H9 (cell line): ENCODE data around the gene CDH15. TPM values are rescaled to one million over a fixed set of nuclear protein-coding genes. Genes with fewer than 3 reads are reported as not detected.

Experiments used
- DNase-seq: peaks from one replicate; pipeline ENCODE4 v3.0.0-alpha.2; 2017
- H2AFZ ChIP-seq: one replicate; pipeline ENCODE4 v1.6.1; 2013; ENCODE audit warnings: mild to moderate bottlenecking, low read length, control low read depth, moderate library complexity
- H2AK5ac ChIP-seq: 2 replicates; pipeline ENCODE4 v1.6.1; 2013; ENCODE audit warnings: low read length, control low read depth, mixed read lengths; ENCODE audit not compliant: insufficient read length
- H2BK120ac ChIP-seq: one replicate; pipeline ENCODE4 v1.6.1; 2013; ENCODE audit warnings: low read depth, mild to moderate bottlenecking, low read length, control low read depth, inconsistent platforms; ENCODE audit not compliant: poor library complexity, severe bottlenecking
- H2BK12ac ChIP-seq: 2 replicates; pipeline ENCODE4 v1.6.1; 2013; ENCODE audit warnings: low read length, control low read depth, mixed read lengths, low read depth; ENCODE audit not compliant: insufficient read length
- H2BK15ac ChIP-seq: 2 replicates; pipeline ENCODE4 v1.6.1; 2013; ENCODE audit warnings: low read depth, low read length, control low read depth
- H2BK20ac ChIP-seq: one replicate; pipeline ENCODE4 v1.6.1; 2013; ENCODE audit warnings: low read depth, mild to moderate bottlenecking, low read length, control low read depth, inconsistent platforms; ENCODE audit not compliant: poor library complexity, severe bottlenecking
- H2BK5ac ChIP-seq: 2 replicates; pipeline ENCODE4 v1.6.1; 2013; ENCODE audit warnings: low read length, control low read depth, mixed read lengths; ENCODE audit not compliant: insufficient read length
- H3K14ac ChIP-seq: 2 replicates; pipeline ENCODE4 v1.6.1; 2013; ENCODE audit warnings: low read length, control low read depth; ENCODE audit not compliant: insufficient read depth
- H3K18ac ChIP-seq: 2 replicates; pipeline ENCODE4 v1.6.1; 2013; ENCODE audit warnings: low read depth, mild to moderate bottlenecking, mixed read lengths, low read length, control low read depth; ENCODE audit not compliant: insufficient read length
- H3K23ac ChIP-seq: 2 replicates; pipeline ENCODE4 v1.6.1; 2013; ENCODE audit warnings: low read length, control low read depth, mixed read lengths, low read depth; ENCODE audit not compliant: insufficient read length
- H3K23me2 ChIP-seq: 2 replicates; pipeline ENCODE4 v1.6.1; 2013; ENCODE audit warnings: low read depth, mild to moderate bottlenecking, mixed read lengths, low read length, control low read depth; ENCODE audit not compliant: insufficient read length, poor library complexity, severe bottlenecking
- H3K27ac ChIP-seq: 2 replicates; pipeline ENCODE4 v1.5.1; 2013; ENCODE audit warnings: low read length, control low read depth, mixed read lengths, low read depth; ENCODE audit not compliant: insufficient read length
- H3K27me3 ChIP-seq: 2 replicates; pipeline ENCODE4 v1.6.1; 2013; ENCODE audit warnings: low read length, control low read depth, inconsistent platforms; ENCODE audit not compliant: insufficient read depth
- H3K4ac ChIP-seq: 2 replicates; pipeline ENCODE4 v1.6.1; 2013; ENCODE audit warnings: low read depth, mild to moderate bottlenecking, control low read depth, inconsistent platforms, low read length, moderate library complexity
- H3K4me1 ChIP-seq: 2 replicates; pipeline ENCODE4 v1.6.1; 2013; ENCODE audit warnings: low read length, control low read depth, inconsistent platforms; ENCODE audit not compliant: insufficient read depth
- H3K4me2 ChIP-seq: 2 replicates; pipeline ENCODE4 v1.6.1; 2013; ENCODE audit warnings: low read length, control low read depth, mixed read lengths; ENCODE audit not compliant: insufficient read length, insufficient read depth
- H3K56ac ChIP-seq: 2 replicates; pipeline ENCODE4 v1.6.1; 2013; ENCODE audit warnings: low read depth, mild to moderate bottlenecking, mixed read lengths, low read length, control low read depth; ENCODE audit not compliant: insufficient read length
- H3K79me1 ChIP-seq: 2 replicates; pipeline ENCODE4 v1.6.1; 2013; ENCODE audit warnings: low read depth, mild to moderate bottlenecking, moderate library complexity, low read length, control low read depth, inconsistent platforms; ENCODE audit not compliant: insufficient read depth, poor library complexity, severe bottlenecking
- H3K79me2 ChIP-seq: 2 replicates; pipeline ENCODE4 v1.6.1; 2013; ENCODE audit warnings: low read length, control low read depth, inconsistent platforms; ENCODE audit not compliant: insufficient read depth
- H3K9ac ChIP-seq: 2 replicates; pipeline ENCODE4 v1.6.1; 2013; ENCODE audit warnings: low read length, control low read depth, mixed read lengths; ENCODE audit not compliant: insufficient read length; ENCODE audit errors: extremely low read depth
- H3K9me3 ChIP-seq: one replicate; pipeline ENCODE4 v1.6.1; 2013; ENCODE audit warnings: low read depth, low read length, inconsistent platforms; ENCODE audit not compliant: control insufficient read depth
- H3T11ph ChIP-seq: one replicate; pipeline ENCODE4 v1.6.1; 2013; ENCODE audit warnings: mild to moderate bottlenecking, low read length, control low read depth, inconsistent platforms
- H4K20me1 ChIP-seq: one replicate; pipeline ENCODE4 v1.6.1; 2013; ENCODE audit not compliant: control insufficient read depth, insufficient read length, insufficient read depth
- H4K5ac ChIP-seq: 2 replicates; pipeline ENCODE4 v1.6.1; 2013; ENCODE audit warnings: low read depth, mild to moderate bottlenecking, mixed read lengths, low read length, control low read depth; ENCODE audit not compliant: insufficient read length
- H4K8ac ChIP-seq: replicated peaks from 2 replicates; pipeline ENCODE4 v1.6.1; 2013; ENCODE audit warnings: low read length, control low read depth, mixed read lengths, low read depth; ENCODE audit not compliant: insufficient read length
- H4K91ac ChIP-seq: 2 replicates; pipeline ENCODE4 v1.6.1; 2013; ENCODE audit warnings: low read depth, mild to moderate bottlenecking, moderate library complexity, mixed read lengths, low read length, control low read depth; ENCODE audit not compliant: insufficient read length
- H3K27ac Mint-ChIP-seq, 3 experiments: 2 replicates in 2 of 3; 3 replicates in 1 of 3; pipeline ENCODE4 v1.8.0; 2020 to 2021; ENCODE audit warnings: mixed read lengths in 3 of 3, mild to moderate bottlenecking in 1 of 3, moderate library complexity in 1 of 3
- H3K27me3 Mint-ChIP-seq: 2 replicates; pipeline ENCODE4 v1.8.0; 2021; ENCODE audit warnings: low read depth, mild to moderate bottlenecking, moderate library complexity, mixed read lengths
- H3K36me3 Mint-ChIP-seq, 3 experiments: 2 replicates in 2 of 3; 3 replicates in 1 of 3; pipeline ENCODE4 v1.8.0; 2020 to 2021; ENCODE audit warnings: low read depth in 3 of 3, mixed read lengths in 3 of 3; ENCODE audit not compliant: insufficient read depth in 1 of 3
- H3K4me1 Mint-ChIP-seq, 2 experiments: 2 replicates each; pipeline ENCODE4 v1.8.0; 2020; ENCODE audit warnings: mixed read lengths in 2 of 2
- H3K4me3 Mint-ChIP-seq, 2 experiments: 2 replicates in 1 of 2; 3 replicates in 1 of 2; pipeline ENCODE4 v1.8.0; 2020 to 2021; ENCODE audit warnings: mild to moderate bottlenecking in 2 of 2, mixed read lengths in 2 of 2, moderate library complexity in 1 of 2
- H3K9me3 Mint-ChIP-seq, 2 experiments: 2 replicates in 1 of 2; 3 replicates in 1 of 2; pipeline ENCODE4 v1.8.0; 2020; ENCODE audit warnings: mild to moderate bottlenecking in 2 of 2, mixed read lengths in 2 of 2, moderate library complexity in 1 of 2
- CTCF ChIP-seq: fragments of 200-600 bp; sonication (generic); conservative IDR thresholded peaks from 3 replicates; pipeline ENCODE4 v1.8.0; 2021; ENCODE audit warnings: antibody characterized with exemption, mild to moderate bottlenecking
- WGBS: extraction: QIAGEN DNeasy Blood & Tissue Kit; methylation state at CpG from one replicate; pipeline ENCODE4 v1.1.7; 2013; ENCODE audit warnings: missing lambda C conversion rate, low lambda C conversion rate, mixed read lengths; ENCODE audit not compliant: insufficient read length; ENCODE audit errors: extremely low coverage; 5-methylcytosine and 5-hydroxymethylcytosine counted together
- total RNA-seq: library from RNA; stranded (reverse); gene quantifications from 2 replicates; pipeline ENCODE4 v1.2.1, GENCODE V29; 2021

CDH15 gene
- total RNA-seq, 1 experiment from 2014 or later = 0.28 TPM

- Histone ChIP-seq H3K27me3 (no peaks in the 10 kb centered on the region), H3K9ac (no peak overlapping the region), H2BK12ac (no peak overlapping the region), H4K5ac (no peak overlapping the region), H2BK15ac (no peak overlapping the region), H3K56ac (no peak overlapping the region), H3K14ac (no peak overlapping the region), H2BK5ac (no peak overlapping the region), H3K79me1 (no peaks in the 10 kb centered on the region), H3K79me2 (no peaks in the 10 kb centered on the region), H2AK5ac (no peak overlapping the region), H3T11ph (no peak overlapping the region), H3K23ac (no peak overlapping the region), H4K91ac (no peak overlapping the region), H4K8ac (no peak overlapping the region), H2BK20ac (no peak overlapping the region), H3K4ac (no peak overlapping the region), H2BK120ac (no peak overlapping the region), H3K18ac (no peak overlapping the region), H3K4me1 (no peaks in the 10 kb centered on the region), H2AFZ (no peak overlapping the region), H3K9me3 (peaks cover 17% of the 10 kb centered on the region), H3K27ac (no peak overlapping the region), H4K20me1 (no peaks in the 10 kb centered on the region), H3K23me2 (no peaks in the 10 kb centered on the region), H3K4me2 (no peak overlapping the region)
- peaks cover 9 to 22% of the 10 kb centered on the region in 2 experiments for H3K9me3 Mint-ChIP-seq
- H3K4me3 Mint-ChIP-seq = no peak overlapping the region
- no peak for TF ChIP-seq CTCF
- no peak for DNase-seq
- peaks cover 48 to 62% (median 58%) of the 10 kb centered on the region in 3 experiments for H3K36me3 Mint-ChIP-seq
- H3K27ac Mint-ChIP-seq = no peak overlapping the region
- no peaks in the 10 kb centered on the region for H3K4me1 Mint-ChIP-seq
- H3K27me3 Mint-ChIP-seq = no peaks in the 10 kb centered on the region
- no CpG with 5 or more reads among the region's 16 CpGs for WGBS
Measured at GRCh38 chr16:89233678-89234490, 62.3 kb downstream of the CDH15 start.
